Endothelial cell (in vitro differentiated cells): ENCODE data around the gene ADD3. TPM values are rescaled to one million over a fixed set of nuclear protein-coding genes. Genes with fewer than 3 reads are reported as not detected.

Experiments
- DNase-seq: peaks from one replicate; pipeline ENCODE4 v3.0.0; 2021; ENCODE audit warnings: low spot score
- H3K27ac Mint-ChIP-seq: one replicate; pipeline ENCODE4 v1.8.0; 2021; ENCODE audit warnings: mixed read lengths, inconsistent platforms; ENCODE audit not compliant: unreplicated experiment
- H3K27me3 Mint-ChIP-seq: one replicate; pipeline ENCODE4 v1.8.0; 2021; ENCODE audit warnings: mild to moderate bottlenecking, moderate library complexity, mixed read lengths, inconsistent platforms; ENCODE audit not compliant: unreplicated experiment
- H3K36me3 Mint-ChIP-seq: one replicate; pipeline ENCODE4 v1.8.0; 2021; ENCODE audit warnings: mild to moderate bottlenecking, low read depth, mixed read lengths, inconsistent platforms; ENCODE audit not compliant: unreplicated experiment
- H3K4me1 Mint-ChIP-seq: one replicate; pipeline ENCODE4 v1.8.0; 2021; ENCODE audit warnings: mild to moderate bottlenecking, mixed read lengths, inconsistent platforms; ENCODE audit not compliant: unreplicated experiment
- H3K4me3 Mint-ChIP-seq: one replicate; pipeline ENCODE4 v1.8.0; 2021; ENCODE audit warnings: mild to moderate bottlenecking, mixed read lengths, inconsistent platforms; ENCODE audit not compliant: unreplicated experiment
- H3K9me3 Mint-ChIP-seq: one replicate; pipeline ENCODE4 v1.8.0; 2021; ENCODE audit warnings: mixed read lengths, inconsistent platforms; ENCODE audit not compliant: unreplicated experiment
- CTCF ChIP-seq: fragments of 200-600 bp; sonication (generic); IDR thresholded peaks from one replicate; pipeline ENCODE4 v1.5.0; 2021; ENCODE audit warnings: antibody characterized with exemption; ENCODE audit not compliant: unreplicated experiment
- total RNA-seq: library from RNA; stranded (reverse); fragmentation: NEBNext Ultra II Directional; extraction: Animal tissue kit (Norgen Biotek cat#: 25700); gene quantifications from one replicate; pipeline ENCODE4 v1.2.1, GENCODE V29; 2021; ENCODE audit not compliant: unreplicated experiment

Gene ADD3
- total RNA-seq, 1 donor from 2014 or later = 125 TPM

GRCh38 chr10:110077436-110078130 is 69.8 kb downstream of the ADD3 start:
- Mint-ChIP-seq H3K27me3 (peaks cover 1% of the 10 kb centered on the region), H3K27ac (peak overlapping the region; percentile 76), H3K4me1 (peaks cover 70% of the 10 kb centered on the region), H3K36me3 (no peaks in the 10 kb centered on the region), H3K4me3 (peak overlapping the region; percentile 70), H3K9me3 (no peaks in the 10 kb centered on the region)
- no peak for DNase-seq
- no peak for TF ChIP-seq CTCF

GRCh38 chr10:110078317-110078716 is 70.5 kb downstream of the ADD3 start:
- no peaks in the 10 kb centered on the region for H3K9me3 Mint-ChIP-seq
- no peak overlapping the region for H3K27ac Mint-ChIP-seq
- no peak for TF ChIP-seq CTCF
- peaks cover 1% of the 10 kb centered on the region for H3K27me3 Mint-ChIP-seq
- DNase-seq = no peak
- H3K4me1 Mint-ChIP-seq = peaks cover 76% of the 10 kb centered on the region
- no peaks in the 10 kb centered on the region for H3K36me3 Mint-ChIP-seq
- no peak overlapping the region for H3K4me3 Mint-ChIP-seq

- DNase-seq = peak; percentile 57
Measured at GRCh38 chr10:110081911-110082310, 74.1 kb downstream of the ADD3 start.

GRCh38 chr10:110083884-110084283 is 76.1 kb downstream of the ADD3 start:
- Mint-ChIP-seq H3K36me3 (peaks cover 9% of the 10 kb centered on the region), H3K27me3 (peaks cover 5% of the 10 kb centered on the region), H3K4me1 (peaks cover 56% of the 10 kb centered on the region), H3K9me3 (no peaks in the 10 kb centered on the region), H3K27ac (peak overlapping the region; percentile 96), H3K4me3 (no peak overlapping the region)
- TF ChIP-seq CTCF = no peak
- DNase-seq = no peak

More at GRCh38 chr10:110081911-110082310, 74.1 kb downstream of the ADD3 start:
- H3K4me3 Mint-ChIP-seq = no peak overlapping the region
- H3K4me1 Mint-ChIP-seq = peaks cover 68% of the 10 kb centered on the region
- H3K9me3 Mint-ChIP-seq = no peaks in the 10 kb centered on the region
- H3K27ac Mint-ChIP-seq = peak overlapping the region; percentile 96
- H3K36me3 Mint-ChIP-seq = peaks cover 9% of the 10 kb centered on the region
- H3K27me3 Mint-ChIP-seq = peaks cover 5% of the 10 kb centered on the region
- TF ChIP-seq CTCF = no peak

GRCh38 chr10:110087682-110088081 is 79.9 kb downstream of the ADD3 start:
- Mint-ChIP-seq H3K27me3 (peaks cover 3% of the 10 kb centered on the region), H3K27ac (no peak overlapping the region), H3K4me3 (no peak overlapping the region), H3K4me1 (peaks cover 30% of the 10 kb centered on the region), H3K9me3 (no peaks in the 10 kb centered on the region), H3K36me3 (peaks cover 9% of the 10 kb centered on the region)
- no peak for DNase-seq
- TF ChIP-seq CTCF = no peak
